OCI-LY3 (cell line): ENCODE data around the gene NCKAP5.

ENCODE experiments used
- H2AFZ ChIP-seq: fragments of 200-600, 300-600 bp; shearing (Covaris generic); 2 replicates; pipeline ENCODE4 v1.6.0; 2014; ENCODE audit warnings: antibody characterized with exemption, low read depth, low read length
- H3K27ac ChIP-seq: fragments of 200-600, 300-600 bp; sonication (generic); 2 replicates; pipeline ENCODE4 v1.5.1; 2014; ENCODE audit warnings: mild to moderate bottlenecking, low read length, moderate library complexity, mixed read lengths
- H3K27me3 ChIP-seq: fragments of 200-600, 300-600 bp; sonication (generic); 2 replicates; pipeline ENCODE4 v1.6.1; 2014; ENCODE audit warnings: low read depth, low read length, mixed read lengths
- H3K36me3 ChIP-seq: fragments of 200-600, 300-600 bp; sonication (generic); replicated peaks from 2 replicates; pipeline ENCODE3; 2014; ENCODE audit warnings: low read depth, low read length, mixed read lengths
- H3K4me1 ChIP-seq: fragments of 300-600, 200-600 bp; sonication (generic); 2 replicates; pipeline ENCODE4 v1.6.1; 2014; ENCODE audit warnings: low read length, mixed read lengths
- H3K4me2 ChIP-seq: fragments of 200-600, 300-600 bp; sonication (generic); 2 replicates; pipeline ENCODE4 v1.6.1; 2014; ENCODE audit warnings: low read length, mixed read lengths
- H3K4me3 ChIP-seq: fragments of 300-600, 200-600 bp; sonication (generic); 2 replicates; pipeline ENCODE4 v1.5.1; 2014; ENCODE audit warnings: antibody characterized with exemption, mild to moderate bottlenecking, low read length, moderate library complexity
- H3K79me2 ChIP-seq: fragments of 300-600, 200-600 bp; shearing (Covaris generic); 2 replicates; pipeline ENCODE4 v1.6.1; 2014; ENCODE audit warnings: mild to moderate bottlenecking, low read length, mixed read lengths
- H3K9ac ChIP-seq: fragments of 300-600, 200-600 bp; shearing (Covaris generic); 2 replicates; pipeline ENCODE4 v1.6.0; 2014; ENCODE audit warnings: mild to moderate bottlenecking, low read length, moderate library complexity
- H3K9me3 ChIP-seq: fragments of 200-600, 300-600 bp; shearing (Covaris generic); 2 replicates; pipeline ENCODE4 v1.6.1; 2014; ENCODE audit warnings: low read length, mixed read lengths; ENCODE audit not compliant: insufficient read depth
- H4K20me1 ChIP-seq: fragments of 200-600, 300-600 bp; sonication (generic); 2 replicates; pipeline ENCODE4 v1.6.1; 2016; ENCODE audit warnings: low read length, mixed read lengths; ENCODE audit not compliant: insufficient read depth
- CTCF ChIP-seq: fragments of 200-600, 300-600 bp; sonication (generic); IDR thresholded peaks from 2 replicates; pipeline ENCODE4 v1.5.1; 2014; ENCODE audit warnings: antibody characterized with exemption, low read length, low read depth
- EZH2phosphoT487 ChIP-seq: fragments of 200-600 bp; shearing (Covaris generic); IDR thresholded peaks from 2 replicates; pipeline ENCODE4 v1.6.1; 2018; ENCODE audit warnings: antibody characterized with exemption, mixed run types, low read depth

Gene NCKAP5

GRCh38 chr2:133352719-133353118, 215.5 kb downstream of the NCKAP5 start:
- no peak for TF ChIP-seq CTCF
- TF ChIP-seq EZH2phosphoT487, result no peak
- H3K4me3 ChIP-seq, result no peak overlapping the region
- H3K27ac ChIP-seq, result no peak overlapping the region
- no peaks in the 10 kb centered on the region for H3K4me1 ChIP-seq
- no peak overlapping the region for H2AFZ ChIP-seq
- no peaks in the 10 kb centered on the region for H3K9me3 ChIP-seq
- no peaks in the 10 kb centered on the region for H3K79me2 ChIP-seq
- no peak overlapping the region for H3K9ac ChIP-seq
- H3K27me3 ChIP-seq, result no peaks in the 10 kb centered on the region
- no peaks in the 10 kb centered on the region for H4K20me1 ChIP-seq
- H3K36me3 ChIP-seq, result no peaks in the 10 kb centered on the region
- no peak overlapping the region for H3K4me2 ChIP-seq

GRCh38 chr2:133346654-133347053, 221.6 kb downstream of the NCKAP5 start:
- Histone ChIP-seq H3K9me3 (no peaks in the 10 kb centered on the region), H3K4me3 (no peak overlapping the region), H4K20me1 (no peaks in the 10 kb centered on the region), H3K4me1 (no peaks in the 10 kb centered on the region), H3K36me3 (no peaks in the 10 kb centered on the region), H3K79me2 (no peaks in the 10 kb centered on the region), H2AFZ (no peak overlapping the region), H3K27ac (no peak overlapping the region), H3K9ac (no peak overlapping the region), H3K4me2 (no peak overlapping the region), H3K27me3 (no peaks in the 10 kb centered on the region)
- no peak for TF ChIP-seq EZH2phosphoT487

- Histone ChIP-seq H3K27ac (no peak overlapping the region), H3K4me1 (no peaks in the 10 kb centered on the region), H3K4me3 (no peak overlapping the region), H3K27me3 (no peaks in the 10 kb centered on the region), H3K79me2 (no peaks in the 10 kb centered on the region), H3K9ac (no peak overlapping the region), H2AFZ (no peak overlapping the region), H3K36me3 (no peaks in the 10 kb centered on the region), H3K9me3 (no peaks in the 10 kb centered on the region), H3K4me2 (no peak overlapping the region), H4K20me1 (no peaks in the 10 kb centered on the region)
- TF ChIP-seq CTCF (no peak), EZH2phosphoT487 (no peak)
Observed at GRCh38 chr2:133345638-133346037, 222.6 kb downstream of the NCKAP5 start.

GRCh38 chr2:133344849-133345248, 223.4 kb downstream of the NCKAP5 start:
- no peaks in the 10 kb centered on the region for H3K36me3 ChIP-seq
- H3K4me1 ChIP-seq, result no peaks in the 10 kb centered on the region
- TF ChIP-seq EZH2phosphoT487 (no peak), CTCF (no peak)
- H3K9me3 ChIP-seq, result no peaks in the 10 kb centered on the region
- H3K9ac ChIP-seq, result no peak overlapping the region
- no peak overlapping the region for H3K4me3 ChIP-seq
- no peaks in the 10 kb centered on the region for H3K79me2 ChIP-seq
- no peak overlapping the region for H3K4me2 ChIP-seq
- H3K27me3 ChIP-seq, result no peaks in the 10 kb centered on the region
- no peak overlapping the region for H3K27ac ChIP-seq
- no peak overlapping the region for H2AFZ ChIP-seq
- H4K20me1 ChIP-seq, result no peaks in the 10 kb centered on the region

GRCh38 chr2:133343018-133343352, 225.3 kb downstream of the NCKAP5 start:
- Histone ChIP-seq H3K4me1 (no peaks in the 10 kb centered on the region), H3K27me3 (no peaks in the 10 kb centered on the region), H3K36me3 (no peaks in the 10 kb centered on the region), H3K4me2 (no peak overlapping the region), H3K79me2 (no peaks in the 10 kb centered on the region), H3K4me3 (no peak overlapping the region), H4K20me1 (no peaks in the 10 kb centered on the region), H2AFZ (no peak overlapping the region), H3K9ac (no peak overlapping the region), H3K27ac (no peak overlapping the region), H3K9me3 (no peaks in the 10 kb centered on the region)
- no peak for TF ChIP-seq EZH2phosphoT487
